Activated T-helper 1 cell treated with anti-CD3 and anti-CD28 coated beads, Interleukin-2, amount 50 U/mL, for 16 hours (primary cell): ENCODE results near the gene ARPP21.
"Not testable (repeated sequence)": the region's sequence is repeated elsewhere in the genome, so short reads cannot be mapped to it uniquely, and the experiment has no call there.

Experiments used
- DNase-seq, 2 donors: peaks; one replicate each; pipeline ENCODE4 v3.0.0-alpha.2; 2020; ENCODE audit warnings: low read depth in 1 of 2, low spot score in 1 of 2

Gene ARPP21

DNA sequence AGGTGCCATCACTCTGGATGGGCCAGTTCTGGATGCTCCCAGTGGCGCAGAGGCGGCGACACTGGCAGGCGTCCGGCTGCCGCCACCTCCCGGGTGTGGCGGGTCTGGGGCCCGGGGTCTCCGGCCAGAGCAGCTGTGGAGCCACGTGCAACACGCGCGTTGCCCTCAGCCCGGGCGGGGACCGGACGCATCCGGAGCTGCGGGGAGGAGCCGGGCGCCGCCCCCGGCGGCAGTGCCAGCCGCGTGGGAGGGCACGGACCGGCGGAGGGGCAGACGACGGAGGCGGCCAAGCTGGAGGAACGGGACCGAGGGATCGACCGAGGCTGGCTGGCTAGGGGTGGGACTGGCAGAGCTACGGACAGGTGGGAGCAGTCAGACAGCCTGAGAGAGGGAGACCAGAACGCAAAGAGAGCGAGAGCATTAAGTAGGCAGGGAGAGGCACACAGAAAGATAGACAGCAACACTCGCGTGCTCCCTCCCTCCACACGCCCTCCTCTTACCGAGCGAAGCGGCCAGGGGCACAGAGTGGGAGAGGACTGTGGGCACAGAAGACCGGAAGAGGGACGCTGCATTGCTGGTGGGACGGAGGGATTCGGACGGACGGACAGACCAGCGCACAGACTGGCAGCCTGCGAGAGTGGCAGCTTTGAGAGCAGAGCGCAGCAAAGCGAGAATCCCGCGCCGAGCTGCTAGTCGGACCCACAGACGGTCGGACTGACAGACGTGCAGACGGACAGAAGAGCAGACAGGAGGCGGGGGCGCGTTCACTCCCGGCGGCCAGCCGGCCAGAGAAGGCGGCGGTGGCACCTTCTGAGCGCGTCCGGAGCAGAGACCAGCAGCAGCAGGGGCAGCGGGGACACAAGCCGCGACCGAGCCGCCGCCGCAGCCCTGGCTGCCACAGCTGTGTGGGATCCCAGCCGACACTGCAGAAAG is at the start of gene ARPP21:
Gene ARPP21, plus strand, starts transcription at position 272 of the 933 bp plus-strand sequence. CDS start 42,227 bp downstream, outside the sequence.
- DNase-seq: no peak

DNA sequence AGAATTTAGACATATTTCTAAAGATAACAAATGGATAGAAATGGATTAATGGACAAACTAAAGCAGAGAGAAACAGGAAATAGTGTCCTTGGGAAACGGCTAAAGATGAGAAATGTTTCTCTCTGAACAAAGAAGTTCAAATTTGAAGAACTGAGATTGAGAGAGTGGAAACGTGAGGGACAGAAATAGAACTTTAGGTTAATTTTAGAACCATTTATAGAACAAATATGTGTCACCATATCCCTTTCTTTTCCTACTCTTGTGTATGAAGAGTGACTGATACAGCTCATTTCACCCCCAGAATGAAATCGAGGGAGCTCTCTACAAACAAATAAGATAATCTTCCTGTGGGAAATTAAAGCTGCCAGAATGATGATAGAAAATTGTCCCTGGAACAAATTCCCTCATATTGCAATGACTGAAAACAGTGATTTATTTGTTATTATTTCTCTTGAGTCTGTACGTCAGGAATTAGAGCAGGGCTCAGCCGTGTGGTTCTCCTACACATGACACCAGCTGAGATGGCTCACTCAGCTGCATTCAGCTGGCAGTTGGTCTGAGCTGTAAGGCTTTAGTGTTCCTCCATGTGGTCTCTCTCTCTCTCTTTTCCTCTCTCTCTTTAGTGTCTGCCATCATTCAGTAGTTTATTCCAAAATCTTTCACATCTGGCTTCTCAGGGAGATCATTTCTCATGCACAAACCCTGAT is 46.6 kb upstream of the ARPP21 start:
- no peak for DNase-seq

GRCh38 chr3:35594739-35595138 is 44.6 kb upstream of the ARPP21 start:
- DNase-seq: no peak

DNA sequence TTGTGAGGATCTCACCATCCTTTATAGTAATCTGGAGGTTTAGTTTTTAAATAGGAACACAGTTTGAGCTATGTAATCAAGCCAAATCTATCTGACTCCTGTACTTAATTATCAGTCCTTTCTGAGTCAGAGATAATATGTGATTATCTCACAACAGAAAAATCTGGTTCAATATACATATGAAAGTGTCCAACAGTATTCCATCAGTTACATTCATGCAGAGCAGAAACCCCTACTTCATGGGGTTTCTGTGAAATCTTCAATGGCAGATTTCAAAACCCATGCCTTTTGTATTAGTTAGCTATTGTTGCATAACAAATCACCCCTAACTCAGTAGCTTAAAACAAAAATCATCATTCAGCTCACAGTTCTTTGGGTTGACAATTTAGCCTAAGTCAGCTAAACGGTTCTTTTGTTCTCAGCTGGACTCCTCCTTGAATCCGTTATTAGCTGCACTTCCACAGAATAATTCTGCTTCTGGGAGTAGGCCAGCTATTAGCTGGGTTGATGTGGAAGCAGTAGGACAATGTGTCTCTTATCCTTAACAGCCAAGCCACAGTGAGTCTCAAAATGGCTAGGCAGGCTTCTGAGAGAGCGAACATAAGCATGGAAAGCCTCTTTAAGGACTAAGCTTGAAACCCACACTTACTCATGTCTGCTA is 42.9 kb upstream of the ARPP21 start:
- DNase-seq: no peak

DNA sequence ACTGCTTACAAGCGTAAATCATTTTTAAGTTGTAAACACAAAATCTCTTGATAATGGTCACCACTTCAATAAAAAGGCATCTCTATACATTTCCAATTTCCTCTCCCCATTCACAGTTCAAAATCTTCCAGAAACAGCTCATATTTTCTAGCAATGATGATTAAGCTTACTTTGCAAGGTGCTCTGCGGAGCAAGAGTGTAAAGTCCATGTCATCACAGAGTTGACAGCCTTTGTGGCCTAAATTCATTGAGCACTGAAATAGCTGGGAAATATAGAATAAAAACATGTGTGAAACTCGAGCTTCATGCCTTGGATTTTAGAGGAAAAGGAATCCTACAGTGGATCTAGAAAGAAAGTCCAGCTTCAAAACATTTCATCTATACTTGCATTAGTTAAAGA is 41.8 kb upstream of the ARPP21 start:
- DNase-seq: no peak

DNA sequence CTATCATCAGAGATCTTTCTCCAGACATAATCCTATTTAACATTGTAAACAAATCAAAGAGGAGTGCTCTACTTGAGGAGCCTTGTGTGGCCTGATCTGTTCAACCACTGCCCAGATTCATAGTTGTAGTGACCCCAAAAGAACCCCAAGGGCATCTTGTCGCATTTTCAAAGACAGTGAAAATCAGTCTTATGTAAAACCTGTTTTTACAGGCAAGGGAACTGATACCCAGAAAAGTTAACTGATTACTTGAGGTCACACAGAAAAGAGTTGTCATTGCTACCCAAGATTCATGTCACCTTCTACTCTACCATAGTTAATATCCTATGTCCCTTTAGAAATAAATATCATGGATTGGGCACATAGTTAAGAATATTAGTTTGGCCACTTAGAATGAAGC is 40.5 kb upstream of the ARPP21 start:
- DNase-seq: no peak

DNA sequence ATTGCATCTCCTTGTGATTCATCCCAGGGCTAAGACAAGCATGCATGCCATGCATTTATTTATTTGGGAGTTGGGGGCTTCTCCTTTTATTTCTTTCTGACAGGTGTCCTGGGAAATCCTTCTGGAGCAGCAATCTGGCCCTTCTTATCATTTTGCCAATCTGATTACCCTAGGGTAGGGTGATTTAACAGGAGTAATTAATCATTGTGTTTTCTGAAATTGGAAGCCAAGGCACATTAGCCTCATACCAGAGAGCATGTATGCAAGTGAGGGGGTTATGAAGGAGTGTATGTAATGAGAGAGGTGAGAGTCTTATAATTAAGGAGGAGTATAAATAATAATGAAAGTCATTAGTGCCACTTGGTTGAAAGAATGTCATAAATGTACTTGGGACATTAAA is 37.4 kb upstream of the ARPP21 start:
- DNase-seq: no peak

GRCh38 chr3:35602395-35602936 is 36.9 kb upstream of the ARPP21 start:
- DNase-seq: no peak

DNA sequence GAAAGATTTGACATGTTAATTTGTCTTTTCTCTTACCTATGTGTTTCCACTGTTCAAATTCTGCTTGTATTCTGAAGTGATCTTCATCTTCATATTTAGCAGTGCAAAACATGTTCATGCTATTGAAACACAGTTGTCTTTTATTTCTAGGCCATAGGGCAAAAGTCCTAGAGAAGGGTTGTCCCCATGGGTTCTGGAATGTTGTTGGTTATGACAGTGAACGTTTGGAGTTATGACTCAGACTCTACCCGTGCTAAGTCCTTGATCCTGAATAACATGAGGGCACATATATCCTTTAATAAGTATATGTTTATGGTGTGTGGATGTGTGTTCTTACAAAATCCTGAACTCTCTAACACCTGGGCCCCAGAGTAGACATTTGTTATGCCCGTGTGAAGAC is 23.0 kb upstream of the ARPP21 start:
- no peak for DNase-seq

DNA sequence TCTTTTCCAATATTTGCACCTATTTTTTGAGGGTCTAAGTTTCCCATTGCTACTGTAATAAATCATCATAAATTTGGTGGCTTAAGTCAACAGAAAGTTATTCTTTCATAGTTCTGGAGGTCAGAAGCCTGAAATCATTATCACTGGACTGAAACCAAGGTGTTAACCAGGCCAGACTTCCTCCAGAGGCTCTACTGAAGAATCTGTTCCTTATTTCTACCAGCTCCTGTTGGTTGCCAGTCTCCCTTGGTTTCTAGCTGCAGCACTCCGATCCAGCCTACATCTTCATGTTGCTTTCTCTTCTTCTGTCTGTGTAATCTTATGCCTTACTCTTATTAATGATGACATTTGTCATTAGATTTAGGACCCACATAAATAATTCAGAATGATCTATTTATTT is 22.0 kb upstream of the ARPP21 start:
- DNase-seq: no peak

- DNase-seq: not testable (repeated sequence)
Measured at GRCh38 chr3:35620238-35620637, 19.1 kb upstream of the ARPP21 start.

GRCh38 chr3:35624698-35625097 is 14.6 kb upstream of the ARPP21 start:
- DNase-seq: no peak

DNA sequence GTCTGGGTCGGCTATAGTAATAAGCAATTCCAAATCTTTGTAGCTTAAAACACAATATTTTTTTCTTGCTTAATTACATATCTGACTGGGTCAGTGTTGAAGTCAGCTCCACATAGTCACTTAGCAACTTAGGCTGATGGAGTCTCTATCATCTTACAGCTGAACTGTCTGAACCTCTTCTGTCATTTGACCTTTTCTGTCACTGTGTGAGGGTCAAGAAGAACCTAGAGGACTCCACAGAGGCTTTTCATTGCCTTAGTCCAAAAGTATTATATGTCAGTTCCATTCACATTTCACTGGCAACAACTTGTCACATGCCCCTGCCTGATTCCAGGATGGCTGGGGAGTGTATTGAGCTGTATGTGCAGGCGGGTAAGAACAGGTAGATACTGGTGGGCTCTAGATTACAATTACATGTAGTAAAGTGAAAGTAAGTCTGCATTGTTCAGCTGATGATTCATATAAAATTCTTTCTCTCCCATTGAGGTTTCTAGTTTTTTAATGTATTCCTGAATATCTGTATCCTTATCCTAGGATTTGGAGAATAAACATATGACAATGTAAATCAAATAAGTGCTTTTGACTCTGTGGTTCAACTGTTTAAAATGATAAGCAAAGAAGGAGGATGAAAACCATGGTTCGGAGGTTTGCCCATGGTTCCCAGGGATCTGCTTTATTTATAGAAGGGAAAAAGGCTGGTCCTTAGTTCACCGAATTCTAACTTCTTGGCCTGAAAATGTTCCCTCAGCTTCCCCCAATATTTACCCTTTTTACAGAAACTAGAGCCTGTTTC is 5.8 kb upstream of the ARPP21 start:
- DNase-seq: no peak

- DNase-seq: no peak
Measured at GRCh38 chr3:35635407-35635806, 3.9 kb upstream of the ARPP21 start.

DNA sequence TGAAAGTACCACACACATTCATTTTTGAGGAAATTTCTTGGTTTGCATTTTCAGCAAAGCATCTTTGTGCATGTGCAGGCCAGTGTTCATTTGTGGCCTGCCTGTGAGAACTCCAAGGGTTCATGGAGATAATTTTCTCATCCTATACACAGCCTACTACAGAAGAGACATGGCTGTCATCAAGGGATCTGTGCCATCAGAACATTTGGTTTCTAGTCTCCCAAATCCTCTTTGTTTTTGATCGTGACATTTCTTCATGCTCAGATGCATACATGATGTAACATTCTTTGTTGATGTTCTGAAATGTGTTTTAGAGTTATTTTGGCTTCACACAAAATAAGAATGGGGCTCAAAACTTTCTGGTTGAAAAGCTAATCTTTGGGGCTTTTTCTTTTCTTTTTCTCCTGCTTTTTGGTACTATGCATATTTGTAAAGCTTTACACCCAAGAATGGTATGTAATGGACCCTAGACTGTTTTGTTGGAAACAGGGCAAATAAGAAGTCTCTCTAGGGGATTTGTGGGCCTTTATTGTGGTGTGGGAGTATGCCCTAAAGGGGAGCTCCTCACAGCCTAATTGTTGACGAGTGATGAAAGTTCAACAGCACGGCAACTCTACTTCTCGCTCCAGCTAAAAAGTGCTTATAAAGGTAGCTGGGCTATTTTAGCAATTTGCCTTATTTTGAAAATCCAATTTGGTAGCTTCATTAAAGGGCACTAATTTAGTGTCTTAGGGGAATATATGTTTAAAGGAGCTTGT is 3.2 kb upstream of the ARPP21 start:
- no peak for DNase-seq

- no peak for DNase-seq
Measured at GRCh38 chr3:35638251-35638979, 910 bp upstream of the ARPP21 start.

- DNase-seq: no peak
Measured at GRCh38 chr3:35638980-35639253, 408 bp upstream of the ARPP21 start.

GRCh38 chr3:35640190-35641165 is 1.2 kb downstream of the ARPP21 start:
- DNase-seq: no peak
